GM18861 (cell line): Measurements from ENCODE around the gene ITGB5.
"Not testable (repeated sequence)": the region's sequence is repeated elsewhere in the genome, so short reads cannot be mapped to it uniquely, and the experiment has no call there.

Experiments
- ATAC-seq: cut with Tn5 transposase; IDR thresholded peaks from one replicate; pipeline ENCODE4 v1.9.1; 2021; ENCODE audit not compliant: unreplicated experiment

The ITGB5 gene

GRCh38 chr3:124837730-124838186 is 49.4 kb downstream of the ITGB5 start:
- no peak for ATAC-seq

- ATAC-seq: no peak
These were observed 50.1 kb downstream of the ITGB5 start for GRCh38 chr3:124837065-124837464.

GRCh38 chr3:124836448-124836847 is 50.7 kb downstream of the ITGB5 start:
- ATAC-seq: no peak

GRCh38 chr3:124834723-124835718 is 52.1 kb downstream of the ITGB5 start:
- peak; percentile 84 for ATAC-seq

GRCh38 chr3:124833710-124834332 is 53.3 kb downstream of the ITGB5 start:
- ATAC-seq: no peak

- no peak for ATAC-seq
These were observed 54.1 kb downstream of the ITGB5 start for GRCh38 chr3:124832782-124833709.

- no peak for ATAC-seq
These were observed 55.5 kb downstream of the ITGB5 start for GRCh38 chr3:124831628-124832199.

- no peak for ATAC-seq
These were observed 57.2 kb downstream of the ITGB5 start for GRCh38 chr3:124829819-124830554.

GRCh38 chr3:124829178-124829818 is 57.9 kb downstream of the ITGB5 start:
- ATAC-seq: no peak

- ATAC-seq: not testable (repeated sequence)
These were observed 59.5 kb downstream of the ITGB5 start for GRCh38 chr3:124827476-124828206.

- ATAC-seq: no peak
These were observed 60.5 kb downstream of the ITGB5 start for GRCh38 chr3:124826703-124827102.

- ATAC-seq: no peak
These were observed 62.8 kb downstream of the ITGB5 start for GRCh38 chr3:124824286-124824915.

- ATAC-seq: no peak
These were observed 63.5 kb downstream of the ITGB5 start for GRCh38 chr3:124823648-124824047.

- no peak for ATAC-seq
These were observed 64.0 kb downstream of the ITGB5 start for GRCh38 chr3:124823206-124823605.

GRCh38 chr3:124821356-124821755 is 65.8 kb downstream of the ITGB5 start:
- no peak for ATAC-seq

- no peak for ATAC-seq
These were observed 68.6 kb downstream of the ITGB5 start for GRCh38 chr3:124818398-124819091.

- ATAC-seq: no peak
These were observed 70.1 kb downstream of the ITGB5 start for GRCh38 chr3:124817079-124817478.

GRCh38 chr3:124816206-124816605 is 71.0 kb downstream of the ITGB5 start:
- ATAC-seq: no peak
